ENCODE data around the gene TRHDE.
"Not testable (repeated sequence)": the region's sequence is repeated elsewhere in the genome, so short reads cannot be mapped to it uniquely, and the experiment has no call there.

TRHDE gene

DNA sequence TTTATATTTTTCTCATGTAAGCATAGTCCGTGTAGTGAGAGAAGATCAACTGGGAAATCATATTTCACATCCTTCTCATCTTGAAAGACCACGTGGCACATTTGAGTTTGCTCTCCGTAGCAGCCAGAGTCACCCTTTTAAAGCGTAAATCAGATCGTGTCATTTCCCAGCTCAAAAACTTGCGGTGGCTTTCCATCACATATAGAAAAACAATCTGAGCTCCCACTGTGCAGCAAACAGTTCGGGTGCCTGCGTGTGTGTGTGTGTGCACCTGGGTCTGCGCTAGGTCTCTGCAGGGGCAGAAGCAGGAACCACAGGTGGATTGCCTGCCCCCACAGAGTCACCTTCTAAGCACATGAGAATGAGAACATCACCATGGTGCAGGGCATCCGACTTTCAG is 338.2 kb downstream of the TRHDE start:
- no peak for DNase-seq (ENCODE audit: low read depth in 2 of 3, low spot score in 1 of 3)

DNA sequence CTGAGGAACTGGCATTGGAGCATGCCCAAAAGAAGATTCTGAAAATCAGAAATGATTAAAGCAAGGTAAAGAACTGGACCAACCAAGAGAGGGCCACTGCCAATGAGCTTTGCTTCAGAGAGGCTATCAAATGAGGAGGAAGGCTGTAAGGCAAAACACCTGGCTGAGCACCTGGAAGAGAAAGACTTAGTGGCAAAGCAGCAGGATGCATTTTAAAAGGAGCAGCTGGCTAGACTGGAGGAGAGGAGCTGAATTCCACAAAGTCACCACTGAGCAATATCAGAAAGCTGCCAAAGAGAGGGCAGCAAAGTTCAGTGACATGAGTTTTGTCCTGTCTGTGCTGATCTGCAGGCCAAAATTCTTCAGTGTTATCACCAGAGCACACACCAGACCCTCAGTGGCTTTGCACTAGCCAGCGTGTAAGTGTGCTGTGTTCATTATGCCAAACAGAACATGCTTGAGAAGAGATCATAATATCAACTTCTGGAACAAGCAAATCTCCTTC is 338.7 kb downstream of the TRHDE start:
- no peak for DNase-seq (ENCODE audit: low read depth in 2 of 3, low spot score in 1 of 3)

DNA sequence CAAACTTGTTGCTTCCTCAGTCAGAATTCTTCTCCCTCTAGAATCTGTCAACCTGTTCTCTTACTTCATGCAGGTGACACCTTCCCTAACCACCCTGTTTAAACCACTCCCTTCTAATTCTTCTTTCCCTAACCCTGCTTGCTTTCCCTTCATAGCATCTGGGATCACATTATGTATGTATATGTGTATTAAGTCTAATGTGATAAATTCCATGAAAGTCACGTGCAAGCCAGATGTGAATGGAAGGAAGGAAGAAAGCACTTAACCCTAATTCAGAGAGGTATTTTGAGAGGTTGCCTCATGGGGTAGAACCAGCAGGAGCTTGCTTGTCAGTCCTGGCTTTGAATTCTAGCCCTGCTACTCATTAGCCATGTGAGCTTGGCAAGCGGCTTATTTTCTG is 340.0 kb downstream of the TRHDE start:
- no peak for DNase-seq (ENCODE audit: low read depth in 2 of 3, low spot score in 1 of 3)

GRCh38 chr12:72618764-72619163 is 346.6 kb downstream of the TRHDE start:
- DNase-seq (ENCODE audit: low read depth in 2 of 3, low spot score in 1 of 3), result no peak

GRCh38 chr12:72622556-72622955 is 350.4 kb downstream of the TRHDE start:
- no peak for DNase-seq (ENCODE audit: low read depth in 2 of 3, low spot score in 1 of 3)

DNA sequence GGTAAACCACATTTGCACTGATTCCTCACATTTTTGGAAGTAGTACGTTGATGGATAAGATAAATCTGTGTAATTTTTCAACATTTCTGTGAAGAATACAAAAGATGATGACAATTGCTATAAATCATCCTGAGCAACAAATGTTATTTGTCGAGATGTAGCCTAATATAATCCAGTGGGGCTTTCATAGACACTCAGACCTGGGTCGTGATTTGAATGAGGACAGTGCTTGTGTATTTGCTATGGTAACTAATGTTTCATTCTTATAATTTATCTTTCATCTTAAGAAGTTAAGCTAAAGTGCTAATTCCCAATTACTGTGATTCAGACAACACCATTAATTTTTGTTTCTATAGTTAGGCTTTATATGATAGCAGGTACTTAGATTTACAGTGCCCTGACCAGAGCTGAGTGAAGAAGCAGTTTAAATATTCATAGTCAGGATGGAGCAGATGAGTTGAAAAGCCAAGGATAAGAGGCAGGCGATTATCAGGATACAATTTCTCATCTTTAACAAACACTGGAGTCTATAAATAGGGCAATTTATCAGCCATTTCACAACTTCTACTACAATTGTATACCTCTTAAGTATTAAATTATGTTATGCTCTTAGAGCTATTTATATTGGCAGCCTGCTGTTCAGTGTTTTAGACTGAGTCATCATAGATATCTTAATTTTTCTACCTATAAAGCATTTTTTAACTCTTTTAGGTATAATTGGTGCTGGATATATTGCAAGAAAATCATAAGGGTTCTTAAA is 359.9 kb downstream of the TRHDE start:
- no peak for DNase-seq (ENCODE audit: low read depth in 2 of 3, low spot score in 1 of 3)

DNA sequence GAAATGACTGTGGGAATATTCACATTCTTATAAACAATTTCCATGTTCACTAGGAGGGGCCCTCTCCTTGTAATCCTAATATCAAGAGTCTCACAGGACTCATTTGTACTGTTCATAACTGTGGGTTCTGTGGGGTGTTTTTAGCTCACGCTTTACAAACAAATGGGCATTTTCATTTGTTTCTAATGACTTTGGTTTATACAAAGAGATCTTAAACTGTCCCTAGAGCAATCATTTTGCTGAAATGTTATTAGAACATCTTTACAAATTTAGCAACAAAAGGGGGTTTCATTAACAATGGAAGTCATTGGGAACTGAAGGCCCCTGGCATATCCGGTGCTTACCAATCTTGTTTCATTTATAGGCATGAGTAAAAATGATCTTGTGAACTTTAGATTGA is 370.5 kb downstream of the TRHDE start:
- no peak for DNase-seq (ENCODE audit: low read depth in 2 of 3, low spot score in 1 of 3)

- DNase-seq (ENCODE audit: low read depth in 2 of 3, low spot score in 1 of 3), result no peak
These were observed 375.0 kb downstream of the TRHDE start for GRCh38 chr12:72647139-72647538.

GRCh38 chr12:72658615-72659014 is 386.4 kb downstream of the TRHDE start:
- no peak for DNase-seq (ENCODE audit: low read depth in 2 of 3, low spot score in 1 of 3)

DNA sequence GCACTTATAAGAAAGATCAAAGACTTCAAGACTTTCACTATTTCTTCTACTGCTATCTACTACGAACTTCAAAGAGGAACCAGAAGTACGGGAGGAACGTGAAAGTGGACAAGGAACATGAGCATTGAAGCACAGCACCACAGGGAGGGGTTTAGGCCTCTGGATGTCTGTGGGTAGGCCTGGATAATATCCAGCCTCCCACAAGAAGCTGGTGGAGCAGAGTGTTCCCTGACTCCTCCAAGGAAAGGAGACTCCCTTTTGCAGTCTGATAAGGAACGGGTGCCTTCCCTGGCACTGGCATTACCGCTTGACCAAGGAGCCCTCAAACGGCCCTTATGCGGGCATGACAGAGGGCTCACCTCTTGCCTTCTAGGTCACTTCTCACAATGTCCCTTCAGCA is 388.0 kb downstream of the TRHDE start:
- DNase-seq (ENCODE audit: low read depth in 2 of 3, low spot score in 1 of 3), result not testable (repeated sequence)

DNA sequence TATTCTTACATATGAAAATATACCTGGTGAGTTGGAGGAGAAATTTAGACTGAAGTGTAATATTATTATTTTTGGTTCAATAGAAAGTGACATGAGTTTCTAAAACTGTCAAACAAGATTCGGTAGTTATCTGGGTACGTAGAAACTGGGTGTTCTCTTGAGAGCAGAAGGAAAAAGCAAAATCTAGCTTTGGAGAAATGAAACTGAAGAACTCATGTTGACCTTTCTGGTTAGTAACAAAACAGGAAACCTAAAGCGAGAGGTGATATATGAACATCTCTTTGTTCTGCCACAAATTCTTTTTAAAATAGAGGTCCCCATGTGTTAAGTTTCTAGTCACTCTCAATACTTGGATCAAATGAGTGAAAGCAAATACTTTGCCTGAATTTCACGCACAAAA is 401.7 kb downstream of the TRHDE start:
- no peak for DNase-seq (ENCODE audit: low read depth in 2 of 3, low spot score in 1 of 3)

DNA sequence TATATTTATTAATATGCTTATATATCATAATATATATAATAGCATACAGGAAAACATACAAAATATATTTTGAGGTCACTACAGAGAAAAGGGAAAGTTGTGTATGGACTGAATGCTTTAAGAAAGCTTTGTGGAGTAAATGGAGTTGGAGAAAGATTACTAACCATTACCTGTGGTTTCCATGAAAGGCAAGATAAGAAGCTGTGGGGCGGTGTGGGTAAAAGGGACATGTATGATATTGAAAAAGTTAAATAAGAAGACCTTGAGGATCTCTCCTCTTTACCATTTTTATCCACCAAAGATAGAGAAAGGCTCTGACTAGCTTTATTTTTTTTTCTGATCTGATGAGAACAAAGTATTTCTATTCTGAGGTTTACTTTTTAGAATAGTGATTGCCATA is 404.4 kb downstream of the TRHDE start:
- no peak for DNase-seq (ENCODE audit: low read depth in 2 of 3, low spot score in 1 of 3)

GRCh38 chr12:72677139-72677538 is 405.0 kb downstream of the TRHDE start:
- DNase-seq (ENCODE audit: low read depth in 2 of 3, low spot score in 1 of 3), result no peak

- no peak for DNase-seq (ENCODE audit: low read depth in 2 of 3, low spot score in 1 of 3)
These were observed 405.7 kb downstream of the TRHDE start for GRCh38 chr12:72677846-72678245.

DNA sequence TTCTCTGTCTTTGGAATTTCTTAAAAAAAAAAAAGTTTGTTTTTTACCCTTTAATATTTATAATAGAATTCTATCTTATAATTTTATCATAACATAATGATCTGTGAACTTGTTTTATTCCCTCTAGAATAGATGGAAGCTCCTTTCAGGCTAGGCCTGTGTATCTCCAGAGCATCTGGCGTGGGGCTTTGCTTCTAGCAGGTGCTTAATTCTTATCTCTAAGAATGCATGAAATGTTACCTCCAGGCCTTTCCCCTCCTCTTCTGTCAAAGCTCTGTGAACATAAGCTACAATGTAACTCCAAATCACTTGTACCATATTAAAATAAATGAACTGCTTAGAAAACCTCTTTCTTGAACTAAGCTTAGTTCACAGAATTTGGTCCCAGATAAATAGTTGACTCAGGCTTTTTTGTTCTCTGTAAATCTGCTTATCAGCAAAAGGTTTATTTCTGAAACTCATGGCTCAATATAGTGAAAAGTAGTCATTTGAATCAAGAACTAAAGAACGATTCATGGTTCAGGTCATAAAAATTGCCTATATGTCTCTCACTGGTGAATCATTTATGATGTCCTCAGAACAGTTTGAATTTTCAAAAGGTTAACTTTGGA is 407.1 kb downstream of the TRHDE start:
- no peak for DNase-seq (ENCODE audit: low read depth in 2 of 3, low spot score in 1 of 3)

DNA sequence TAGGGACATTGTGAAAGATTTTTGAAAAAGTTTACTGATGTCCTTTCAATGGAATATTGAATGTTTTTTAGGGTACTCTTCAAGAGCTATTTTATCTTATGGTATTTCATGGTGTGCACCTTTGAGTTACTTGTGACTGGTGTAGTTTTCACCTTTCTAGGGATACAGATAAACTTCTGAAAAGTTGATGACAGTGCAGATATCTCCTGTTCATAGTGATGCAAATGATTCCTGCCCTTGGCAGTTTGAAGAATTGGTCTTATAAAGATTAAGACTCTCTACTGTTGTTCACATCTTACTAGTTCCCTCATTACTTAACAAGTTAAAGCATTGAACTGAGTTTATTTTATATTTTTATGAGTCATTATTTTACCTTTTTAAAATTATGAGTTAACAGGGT is 408.9 kb downstream of the TRHDE start:
- DNase-seq (ENCODE audit: low read depth in 2 of 3, low spot score in 1 of 3), result no peak

DNA sequence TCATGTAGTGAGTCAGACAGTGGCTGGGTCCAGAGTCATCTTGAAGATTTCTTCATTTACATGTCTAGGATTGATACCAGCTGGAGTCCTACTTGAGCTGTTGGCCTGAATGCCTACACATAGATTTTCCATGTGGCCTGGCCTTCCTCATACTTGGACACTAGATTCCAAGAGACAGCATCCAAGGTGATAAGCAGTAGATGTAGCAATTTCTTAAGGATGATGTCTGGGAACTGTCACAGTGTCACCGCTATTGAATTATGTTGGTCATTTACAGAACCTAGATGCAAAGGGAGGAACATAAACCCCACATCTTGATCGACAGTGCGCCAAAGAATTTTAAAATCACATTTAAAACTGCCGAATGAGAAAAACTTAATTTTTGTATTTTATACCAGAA is 412.3 kb downstream of the TRHDE start:
- no peak for DNase-seq (ENCODE audit: low read depth in 2 of 3, low spot score in 1 of 3)

DNA sequence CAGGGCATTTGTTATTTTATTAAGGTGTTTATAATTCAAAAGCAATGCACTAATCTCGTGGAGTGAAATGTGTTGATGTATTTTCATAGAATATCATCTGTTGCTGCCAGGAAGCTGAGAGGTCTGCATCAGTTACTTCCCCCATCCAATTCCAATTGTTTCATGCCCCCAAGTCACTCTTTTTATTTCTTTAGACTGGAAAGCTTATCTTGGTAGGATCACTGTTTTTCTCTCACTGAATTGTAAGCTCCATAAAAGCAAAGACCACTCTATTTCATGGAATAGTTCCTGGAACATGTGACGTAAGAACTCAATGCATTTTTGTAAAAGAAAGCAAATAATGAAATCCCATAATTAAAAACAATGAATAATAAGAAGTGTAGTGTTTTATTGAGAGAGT is 420.2 kb downstream of the TRHDE start:
- no peak for DNase-seq (ENCODE audit: low read depth in 2 of 3, low spot score in 1 of 3)

- no peak for DNase-seq (ENCODE audit: low read depth in 2 of 3, low spot score in 1 of 3)
These were observed 422.0 kb downstream of the TRHDE start for GRCh38 chr12:72694193-72694592.

DNA sequence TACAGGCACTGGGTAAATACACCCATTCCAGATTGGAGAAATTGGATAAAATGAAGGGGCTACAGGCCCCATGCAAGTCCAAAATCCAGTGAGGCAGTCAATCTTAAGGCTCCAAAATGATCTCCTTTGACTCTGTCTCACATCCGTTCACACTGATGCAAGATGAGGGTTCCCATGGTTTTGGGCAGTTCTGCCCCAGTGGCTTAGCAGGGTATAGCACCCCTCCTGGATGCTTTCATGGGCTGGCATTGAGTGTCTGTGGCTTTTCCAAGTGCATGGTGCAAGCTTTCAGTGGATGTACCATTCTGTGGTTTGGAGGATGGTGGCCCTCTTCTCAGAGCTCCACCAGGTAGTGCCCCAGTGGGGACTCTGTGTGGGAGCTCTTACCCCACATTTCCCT is 427.2 kb downstream of the TRHDE start:
- no peak for DNase-seq (ENCODE audit: low read depth in 2 of 3, low spot score in 1 of 3)

DNA sequence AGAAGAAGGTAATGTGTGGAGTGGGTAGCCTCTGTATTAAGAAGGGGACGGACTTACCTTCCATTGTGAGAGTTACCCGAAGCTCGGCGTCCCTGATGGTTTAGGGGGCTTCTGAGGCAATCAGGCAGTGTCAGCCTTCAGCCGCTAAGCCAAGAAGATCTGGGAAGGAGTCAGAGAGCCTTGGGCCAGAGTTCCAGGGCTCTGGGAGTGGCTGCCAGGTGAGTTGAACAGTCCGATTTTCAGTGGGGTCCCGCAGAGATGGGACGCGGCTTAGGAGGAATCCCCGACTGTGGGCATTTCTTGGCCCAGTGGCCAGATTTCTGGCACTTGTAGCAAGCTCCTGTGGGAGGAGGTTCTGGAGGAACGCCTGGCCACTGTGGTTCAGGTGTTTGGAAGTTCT is 439.9 kb downstream of the TRHDE start:
- DNase-seq (ENCODE audit: low read depth in 2 of 3, low spot score in 1 of 3), result not testable (repeated sequence)

- DNase-seq (ENCODE audit: low read depth in 2 of 3, low spot score in 1 of 3), result no peak
These were observed 444.1 kb downstream of the TRHDE start for GRCh38 chr12:72716221-72716620.

DNA sequence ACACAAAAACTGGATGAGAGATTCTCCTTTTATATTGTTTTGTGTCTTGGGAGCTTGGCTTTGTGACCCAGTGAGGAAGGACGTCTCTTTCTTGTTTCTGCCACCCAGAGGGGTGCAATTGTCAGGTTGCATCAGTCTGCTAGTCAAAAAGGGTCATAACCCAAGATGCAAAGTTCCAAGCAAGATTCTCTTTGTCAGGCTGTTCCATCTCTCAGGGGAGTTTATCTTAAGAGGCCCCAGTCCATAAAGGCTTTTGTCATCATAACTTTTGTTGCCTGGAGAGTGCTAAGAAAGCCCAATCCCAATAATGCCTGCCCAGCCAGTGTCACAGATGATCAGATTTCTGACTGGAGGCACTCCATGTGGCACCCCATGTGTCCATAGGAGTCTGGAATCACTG is 444.9 kb downstream of the TRHDE start:
- DNase-seq (ENCODE audit: low read depth in 2 of 3, low spot score in 1 of 3), result no peak

Data from stimulated activated CD4-positive, alpha-beta T cell treated with anti-CD3 and anti-CD28 coated beads, Interleukin-12 subunit alpha, Interleukin-12 subunit beta, amount 100 ng/mL, for 48 hours (primary cell).